Measurements from ENCODE around the gene CILP2.
A peak's percentile ranks its signal among the peaks of the same experiment; 100 is the strongest.

Gene CILP2

DNA sequence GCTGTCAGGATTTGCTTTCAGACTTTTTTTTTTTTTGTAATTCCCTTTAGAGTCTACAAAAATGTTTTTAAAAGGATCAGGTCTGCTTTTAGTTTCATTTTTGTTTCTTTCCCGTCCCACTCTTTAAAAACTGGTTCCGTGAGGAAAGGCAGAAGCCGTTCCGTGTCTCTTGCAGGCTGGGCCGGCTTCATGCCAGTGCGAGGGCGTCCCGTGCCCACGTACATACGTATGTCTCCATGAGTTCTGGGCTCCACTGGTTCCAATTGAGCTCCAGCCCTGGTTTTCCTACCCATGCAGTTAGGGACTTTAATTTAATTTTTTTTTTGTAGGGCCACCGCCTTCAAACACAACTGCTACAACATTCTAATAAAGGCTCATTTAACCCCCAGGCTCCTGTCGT, 31.5 kb upstream of the CILP2 start:
- DNase-seq: no peak

DNA sequence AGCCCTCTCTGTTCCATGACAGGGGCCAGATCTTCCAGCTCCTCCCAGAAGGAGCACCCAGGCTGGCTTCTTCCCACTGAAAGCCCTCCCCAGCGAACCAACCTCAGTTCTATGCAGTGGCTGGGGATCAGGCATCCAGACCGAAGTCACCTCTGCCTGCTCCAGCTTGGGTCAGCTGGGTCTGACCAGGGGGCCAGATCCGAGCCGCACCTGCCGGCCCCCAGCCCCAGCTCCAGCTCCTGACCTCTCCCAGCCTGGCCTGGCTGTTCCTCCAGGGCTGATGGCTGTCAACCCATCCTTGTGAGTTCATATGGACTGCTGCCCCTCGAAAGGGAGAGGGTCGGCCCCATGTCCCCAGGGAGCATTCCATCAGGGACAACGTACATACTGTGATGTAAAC, 30.7 kb upstream of the CILP2 start:
- no peak for DNase-seq

DNA sequence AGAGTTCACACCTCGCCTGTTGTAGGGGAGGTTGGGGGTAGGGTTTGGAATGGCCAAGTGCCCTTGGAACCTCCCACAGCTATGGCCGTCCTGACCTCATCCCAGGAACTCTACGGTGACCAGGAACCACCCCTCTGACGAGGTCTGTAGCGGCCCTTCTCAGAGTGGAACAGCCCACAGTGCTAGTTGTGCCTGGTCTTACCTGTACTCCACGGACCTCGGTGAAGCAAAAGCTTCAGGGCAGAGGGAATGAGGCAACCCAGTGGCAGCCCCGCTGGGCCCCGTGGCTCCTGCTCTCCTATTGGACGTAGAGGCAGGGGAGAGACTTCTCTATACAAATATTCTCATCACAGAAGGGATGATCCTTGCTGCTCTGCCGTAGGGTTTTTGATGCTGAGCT, 29.8 kb upstream of the CILP2 start:
- DNase-seq: no peak

DNA sequence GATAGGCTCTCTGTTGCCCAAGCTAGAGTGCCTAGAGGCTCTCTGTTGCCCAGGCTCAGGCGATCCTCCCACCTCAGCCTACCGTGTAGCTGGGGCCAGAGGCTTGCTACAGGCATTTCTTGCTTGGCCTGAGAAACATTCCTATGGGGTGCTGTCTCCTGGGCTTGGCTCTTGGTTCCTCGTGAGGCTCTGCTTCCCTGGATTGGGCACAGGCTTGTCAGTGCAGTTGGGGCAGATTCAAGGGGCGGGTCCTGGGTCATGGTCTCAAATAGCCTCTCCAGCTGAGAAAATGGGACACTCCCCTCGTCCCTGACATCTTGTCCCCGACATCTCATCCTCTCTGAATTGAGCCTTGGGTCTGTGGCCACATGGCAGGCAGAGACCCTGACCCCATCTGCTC, 27.6 kb upstream of the CILP2 start:
- DNase-seq: no peak

DNA sequence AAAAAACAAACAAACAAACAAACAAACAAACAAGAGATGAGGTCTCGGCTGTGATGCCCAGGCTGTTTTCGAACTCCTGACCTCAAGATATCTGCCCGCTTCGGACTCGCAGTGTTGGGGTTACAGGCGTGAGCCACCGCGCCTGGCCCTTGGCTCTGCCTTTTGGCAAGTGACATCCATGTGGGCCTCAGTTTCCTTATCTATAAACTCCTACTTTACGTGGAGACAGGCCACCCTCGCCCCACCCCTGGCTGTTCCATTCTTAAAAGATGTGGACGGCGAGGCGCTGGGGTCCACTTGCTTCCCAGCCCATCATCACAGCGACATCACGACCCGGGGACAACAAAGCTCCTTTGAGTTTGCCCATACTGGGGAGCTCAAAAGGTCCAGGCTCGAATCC, 24.4 kb upstream of the CILP2 start:
- no peak for DNase-seq

DNA sequence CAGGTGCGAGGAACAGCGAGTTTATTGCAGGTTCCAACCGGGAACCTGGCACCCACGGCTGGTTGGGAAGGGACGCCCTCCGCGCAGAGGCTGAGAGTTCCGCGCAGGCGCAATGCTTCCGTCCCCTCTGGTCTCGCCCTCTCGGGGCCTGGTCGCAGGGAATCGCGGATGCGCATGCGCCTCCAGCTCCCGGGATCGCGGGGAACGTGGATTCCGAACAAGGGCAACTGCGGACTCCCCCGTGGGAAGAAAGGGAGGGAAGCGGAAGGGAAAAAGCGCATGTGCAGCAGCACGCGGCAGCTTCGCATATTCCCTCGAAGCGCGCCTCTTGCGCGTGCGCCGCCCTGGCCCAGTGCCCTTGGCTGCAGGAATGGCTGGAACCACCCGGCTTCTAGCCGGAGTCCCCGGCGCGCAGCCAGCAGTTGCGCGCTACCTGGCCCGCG, 23.8 kb upstream of the CILP2 start:
- DNase-seq: no peak

DNA sequence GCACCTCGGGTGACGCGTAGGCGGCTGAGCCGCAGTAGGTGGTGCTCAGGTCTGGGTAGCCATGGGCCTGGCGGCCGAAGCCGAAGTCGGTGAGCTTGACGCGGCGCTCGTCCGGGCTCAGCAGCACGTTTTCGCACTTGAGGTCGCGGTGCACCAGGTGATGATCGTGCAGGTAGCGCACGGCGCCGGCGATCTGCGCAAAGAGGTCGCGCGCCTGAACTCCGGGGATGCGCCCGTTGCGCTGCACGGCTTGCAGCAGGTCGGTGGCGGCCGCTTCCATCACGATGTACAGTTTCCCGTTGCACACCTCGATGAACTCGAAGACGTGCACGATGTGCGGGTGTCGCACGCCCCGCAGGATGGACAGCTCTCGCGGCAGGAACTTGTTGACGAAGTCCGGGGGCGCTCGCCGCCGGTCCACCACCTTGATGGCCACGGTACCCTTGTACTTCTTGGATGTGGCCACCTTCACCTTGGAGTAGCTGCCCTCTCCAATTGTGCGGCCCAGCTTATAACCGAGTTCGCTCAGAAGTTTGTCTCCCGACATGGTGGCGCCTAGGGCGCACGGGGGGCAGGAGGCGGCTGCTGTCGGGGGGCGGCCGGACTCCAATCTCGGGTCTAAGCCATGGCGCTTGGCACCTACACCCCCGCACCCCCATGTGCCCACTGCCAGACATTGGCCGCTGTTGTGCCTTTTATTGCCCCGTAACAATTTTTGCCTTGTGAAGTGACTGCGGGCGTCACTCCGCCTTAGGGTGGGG, 23.0 kb upstream of the CILP2 start, which contains the start of gene TSSK6:
Gene TSSK6, minus strand, starts transcription at position 668 of the 761 bp plus-strand sequence. Its CDS starts 121 bp downstream, at position 547.
- DNase-seq: no peak

DNA sequence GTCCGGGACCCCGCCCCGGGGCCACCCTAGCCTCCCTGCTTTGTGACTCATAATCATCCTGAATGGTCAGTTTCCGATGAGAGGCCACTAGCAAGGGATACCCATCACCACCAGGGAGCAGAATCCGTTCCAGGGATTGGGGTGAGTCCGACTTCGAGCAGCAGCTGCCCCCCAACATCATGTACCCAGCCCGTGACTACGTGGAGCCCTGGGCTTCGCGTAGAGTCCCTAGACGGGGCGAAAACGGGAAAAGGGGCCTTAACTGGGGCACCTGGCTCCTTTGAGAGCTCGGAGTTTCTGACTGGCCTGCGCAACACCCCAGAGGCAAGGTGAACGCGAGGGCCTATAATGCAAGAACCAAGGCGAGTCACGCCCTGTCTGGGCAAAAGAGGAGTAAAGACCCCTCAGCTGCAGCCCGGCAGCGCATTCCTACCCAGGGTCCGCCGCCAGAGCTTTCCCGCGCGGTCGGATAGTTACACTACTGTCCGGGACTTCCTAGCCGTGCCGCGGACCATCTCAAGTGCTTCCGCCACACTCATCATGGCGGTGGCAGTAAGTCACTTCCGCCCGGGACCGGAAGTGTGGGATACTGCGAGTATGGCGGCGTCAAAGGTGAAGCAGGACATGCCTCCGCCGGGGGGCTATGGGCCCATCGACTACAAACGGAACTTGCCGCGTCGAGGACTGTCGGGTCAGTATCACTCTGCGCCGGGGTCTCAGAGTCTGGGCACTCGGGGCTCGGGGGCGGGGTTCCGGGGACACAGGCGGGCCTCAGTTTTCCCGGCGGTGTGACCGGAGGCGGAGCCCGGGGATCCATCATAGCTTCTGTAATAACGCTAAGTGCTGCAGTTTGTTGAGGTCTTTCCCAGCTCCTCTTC, 22.2 kb upstream of the CILP2 start, which contains the start of gene NDUFA13:
Gene NDUFA13, plus strand, starts transcription at position 584 of the 878 bp plus-strand sequence. Its CDS starts 14 bp downstream, at position 598.
- peak; percentile 99 for DNase-seq

DNA sequence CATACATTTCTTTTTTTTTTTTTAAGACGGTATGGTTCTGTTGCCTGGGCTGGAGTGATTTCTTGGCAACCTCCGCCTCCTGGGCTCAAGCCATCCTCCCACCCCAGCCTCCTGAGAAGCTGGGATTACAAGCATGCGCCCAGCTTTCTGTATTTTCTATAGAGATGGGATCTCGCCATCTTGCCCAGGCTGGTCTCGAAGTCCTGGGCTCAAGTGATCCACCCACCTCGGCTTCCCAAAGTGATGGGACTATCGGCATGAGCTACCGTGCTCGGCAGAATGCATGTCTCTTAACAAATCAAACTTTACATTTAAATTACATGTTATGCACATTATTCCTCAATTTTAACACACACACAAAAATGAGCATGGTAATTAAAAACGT, 20.8 kb upstream of the CILP2 start:
- no peak for DNase-seq

DNA sequence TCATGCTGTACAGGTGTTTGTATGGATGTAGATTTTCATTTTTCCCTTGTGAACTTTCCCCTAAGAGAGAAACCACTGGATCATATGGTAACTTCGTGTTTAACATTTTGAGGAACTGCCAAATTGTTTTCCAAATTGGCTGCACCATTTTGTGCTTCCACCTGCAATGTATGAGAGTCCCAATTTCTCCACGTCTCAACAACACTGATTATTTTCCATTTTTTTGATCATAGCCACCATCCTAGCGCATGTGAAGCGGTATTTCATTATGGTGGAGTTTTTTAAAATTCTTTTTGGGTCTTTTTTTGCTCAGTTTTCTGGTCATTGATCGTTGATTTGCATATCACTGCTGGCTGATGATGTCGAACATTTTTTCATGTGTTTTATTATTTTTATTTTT, 17.1 kb upstream of the CILP2 start:
- DNase-seq: no peak

DNA sequence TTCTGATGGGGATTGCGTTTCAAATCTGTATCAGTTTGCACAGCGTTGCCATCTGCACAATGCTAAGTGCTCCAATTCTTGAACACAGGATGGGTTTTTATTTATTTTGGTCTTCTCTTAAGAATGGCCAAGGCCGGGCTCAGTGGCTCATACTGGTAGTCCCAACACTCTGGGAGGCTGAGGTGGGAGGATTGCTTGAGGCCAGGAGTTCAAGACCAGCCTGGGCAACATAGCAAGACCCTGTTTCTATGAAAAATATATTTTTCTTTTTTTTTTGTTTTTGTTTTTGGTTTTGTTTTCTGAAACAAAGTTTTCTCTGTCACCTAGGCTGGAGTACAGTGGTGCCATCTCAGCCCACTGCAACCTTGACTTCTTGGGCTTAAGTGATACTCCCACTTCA, 14.9 kb upstream of the CILP2 start:
- no peak for DNase-seq

DNA sequence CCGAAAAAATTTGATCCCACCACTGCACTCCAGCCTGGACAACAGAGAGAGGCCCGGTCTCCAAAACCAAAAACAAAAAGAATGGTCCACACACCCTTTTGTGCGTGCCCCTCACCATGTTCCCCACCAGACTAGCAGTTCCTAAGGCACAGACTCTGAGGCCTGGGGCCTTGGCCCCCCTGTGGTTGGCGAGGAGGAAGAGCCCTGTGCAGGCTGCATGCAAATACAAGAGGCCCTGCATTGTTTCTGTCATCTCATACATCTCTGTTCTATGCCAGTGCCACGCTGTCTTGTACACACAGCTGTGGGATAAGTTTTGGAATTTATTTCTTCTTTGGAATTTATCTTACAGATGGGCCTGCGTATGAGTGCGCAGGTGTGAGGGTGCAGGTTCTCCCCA, 14.0 kb upstream of the CILP2 start:
- no peak for DNase-seq

DNA sequence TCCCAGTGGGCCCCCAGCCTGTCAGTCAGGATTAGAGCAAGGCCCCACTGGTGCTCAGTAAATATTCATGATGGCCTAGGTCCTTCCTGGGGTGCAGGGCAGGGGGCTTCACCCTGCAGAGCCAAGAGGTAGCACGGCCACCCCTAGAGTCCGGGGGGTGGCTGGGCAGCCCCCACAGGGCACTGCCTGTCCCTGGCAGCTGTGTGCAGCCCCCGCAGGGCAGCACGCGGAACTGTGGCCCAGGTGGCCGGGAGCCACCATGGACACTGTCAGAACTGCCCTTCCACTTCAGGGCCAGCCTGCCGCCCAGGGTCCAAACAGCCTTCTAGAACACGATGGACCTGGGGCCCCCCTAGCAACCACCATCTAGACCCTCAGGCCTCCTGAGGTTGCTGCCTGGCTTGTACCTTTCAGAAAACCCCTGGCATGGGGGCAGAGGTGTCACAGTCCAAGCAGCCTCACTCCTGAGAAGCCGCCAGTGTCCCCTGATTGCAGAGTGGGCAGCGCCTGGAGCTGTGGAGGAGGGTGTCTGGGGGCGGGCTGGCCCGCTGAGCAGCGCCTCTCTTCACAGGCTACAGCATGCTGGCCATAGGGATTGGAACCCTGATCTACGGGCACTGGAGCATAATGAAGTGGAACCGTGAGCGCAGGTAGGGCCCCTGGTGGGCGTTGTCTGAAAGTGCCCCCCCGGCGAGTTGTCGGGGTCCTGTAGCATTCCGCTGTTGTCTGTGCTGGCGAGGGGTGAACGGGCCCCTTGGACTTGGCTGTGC, 12.3 kb upstream of the CILP2 start:
- DNase-seq: no peak

DNA sequence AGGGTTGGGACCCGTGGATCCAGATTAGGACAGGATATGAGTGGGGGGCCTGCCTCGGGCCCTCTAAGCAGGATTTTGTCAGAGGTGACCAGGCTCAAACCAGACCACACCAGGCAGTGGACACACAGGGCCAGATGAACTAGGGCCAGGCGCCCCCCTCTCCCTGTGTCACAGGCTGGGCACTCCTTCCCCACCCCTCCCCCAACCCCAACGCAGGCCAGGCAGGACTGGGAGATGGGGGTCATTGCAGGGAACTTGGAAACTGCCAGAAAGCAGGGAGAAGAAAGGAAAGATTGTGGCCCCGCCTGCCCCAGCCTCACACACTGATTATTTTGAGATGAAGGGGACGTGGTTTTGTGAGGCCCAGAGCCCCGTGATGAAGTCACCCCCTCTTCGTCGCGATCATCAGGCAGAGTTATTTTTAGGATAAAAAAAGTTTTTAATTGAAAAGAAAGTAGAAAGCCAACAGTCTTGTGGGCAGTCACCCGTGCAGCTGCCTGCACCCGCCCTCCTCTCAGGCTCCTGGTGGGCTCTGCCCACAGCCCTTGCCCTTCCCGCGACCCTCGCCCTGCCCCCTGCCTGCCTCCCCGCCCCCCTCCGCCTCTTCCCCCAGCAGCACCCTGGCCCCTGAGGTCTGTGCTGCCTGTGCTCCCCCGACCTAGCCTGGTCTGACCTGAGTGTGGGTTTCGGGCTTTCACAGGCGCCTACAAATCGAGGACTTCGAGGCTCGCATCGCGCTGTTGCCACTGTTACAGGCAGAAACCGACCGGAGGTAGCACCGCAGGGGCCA, 11.3 kb upstream of the CILP2 start:
- DNase-seq: no peak

DNA sequence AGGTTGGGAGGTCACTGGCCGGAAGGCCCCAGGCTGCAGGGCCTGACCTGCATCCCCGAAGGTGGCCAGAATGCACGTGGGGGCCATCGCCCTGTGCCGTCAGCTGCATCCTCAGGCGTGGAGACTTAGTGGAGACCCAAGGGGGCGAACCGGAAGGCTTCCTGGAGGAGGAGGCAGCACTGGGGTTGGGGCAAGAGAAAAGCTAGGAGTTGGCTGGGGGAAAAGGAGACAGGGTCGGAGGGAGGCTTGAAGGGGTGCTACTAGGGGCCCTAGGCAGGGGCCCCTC, 10.8 kb upstream of the CILP2 start:
- DNase-seq: no peak

DNA sequence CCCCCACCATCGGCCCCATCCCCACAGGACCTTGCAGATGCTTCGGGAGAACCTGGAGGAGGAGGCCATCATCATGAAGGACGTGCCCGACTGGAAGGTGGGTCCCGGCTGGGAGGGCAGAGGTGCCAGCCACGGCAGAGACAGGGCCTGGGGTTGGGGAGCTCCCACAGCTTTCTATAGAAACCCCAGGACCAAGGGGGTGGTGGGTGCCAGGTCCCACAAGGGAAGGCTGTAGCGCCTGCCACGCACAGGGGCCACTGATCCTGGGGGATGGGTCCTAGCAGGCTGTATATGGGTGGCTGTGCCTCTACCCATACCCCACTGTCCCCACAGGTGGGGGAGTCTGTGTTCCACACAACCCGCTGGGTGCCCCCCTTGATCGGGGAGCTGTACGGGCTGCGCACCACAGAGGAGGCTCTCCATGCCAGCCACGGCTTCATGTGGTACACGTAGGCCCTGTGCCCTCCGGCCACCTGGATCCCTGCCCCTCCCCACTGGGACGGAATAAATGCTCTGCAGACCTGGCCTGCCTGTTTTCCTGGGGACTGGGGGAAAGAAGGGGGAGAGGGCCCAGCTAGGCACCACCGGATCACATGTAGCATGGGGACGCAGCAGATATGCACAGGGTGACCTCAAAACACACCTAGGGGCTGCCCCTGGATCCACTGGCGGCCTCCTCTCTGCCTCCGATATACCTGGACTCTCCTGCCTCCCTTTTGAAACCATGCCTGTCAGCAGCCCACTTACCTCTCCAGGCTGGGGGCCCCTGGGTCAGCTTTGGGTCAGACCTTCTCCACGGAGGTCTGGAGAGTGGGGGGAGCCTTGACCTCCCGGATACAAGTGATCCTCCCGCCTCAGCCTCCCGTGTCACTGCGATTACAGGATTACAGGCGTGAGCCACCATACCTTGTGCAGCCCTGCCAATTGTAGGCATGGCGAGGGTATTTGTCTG, 10.1 kb upstream of the CILP2 start:
- no peak for DNase-seq

DNA sequence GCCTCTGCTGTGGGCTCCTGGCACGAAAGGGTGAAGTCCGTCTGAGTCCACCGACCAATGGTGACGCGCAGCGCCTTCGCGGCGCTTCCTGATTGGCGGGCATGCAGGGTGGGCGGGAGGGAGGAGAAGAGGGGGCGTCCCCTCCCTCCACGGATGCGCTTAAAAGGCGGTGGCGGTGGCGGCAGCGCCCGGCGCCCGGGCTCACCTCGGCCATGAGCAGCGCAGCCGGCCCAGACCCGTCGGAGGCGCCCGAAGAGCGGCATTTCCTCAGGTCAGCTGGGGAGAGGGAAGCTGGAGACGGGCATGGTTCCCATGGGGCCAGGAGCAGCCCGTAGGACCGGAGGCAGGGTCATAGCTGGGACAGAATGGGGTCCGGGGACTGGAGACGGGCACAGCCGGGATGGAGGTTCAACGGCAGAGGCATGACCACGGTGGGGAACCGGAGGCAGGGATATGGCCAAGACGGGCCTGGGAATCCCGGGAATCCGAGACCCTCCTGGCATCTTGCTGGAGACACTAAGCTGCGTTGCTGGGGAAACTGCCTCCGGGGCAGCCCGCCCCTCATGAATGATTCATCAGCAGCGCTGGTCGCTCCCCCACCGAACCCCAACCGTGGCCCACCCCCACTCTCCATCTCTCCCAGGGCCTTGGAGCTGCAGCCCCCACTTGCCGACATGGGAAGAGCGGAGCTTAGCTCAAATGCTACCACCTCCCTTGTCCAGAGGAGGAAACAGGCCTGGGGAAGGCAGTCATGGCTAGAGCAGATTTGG, 9.2 kb upstream of the CILP2 start, which contains the start of gene YJEFN3:
Gene YJEFN3, plus strand, starts transcription at position 191 of the 770 bp plus-strand sequence. Its CDS starts 22 bp downstream, at position 213.
- no peak for DNase-seq

DNA sequence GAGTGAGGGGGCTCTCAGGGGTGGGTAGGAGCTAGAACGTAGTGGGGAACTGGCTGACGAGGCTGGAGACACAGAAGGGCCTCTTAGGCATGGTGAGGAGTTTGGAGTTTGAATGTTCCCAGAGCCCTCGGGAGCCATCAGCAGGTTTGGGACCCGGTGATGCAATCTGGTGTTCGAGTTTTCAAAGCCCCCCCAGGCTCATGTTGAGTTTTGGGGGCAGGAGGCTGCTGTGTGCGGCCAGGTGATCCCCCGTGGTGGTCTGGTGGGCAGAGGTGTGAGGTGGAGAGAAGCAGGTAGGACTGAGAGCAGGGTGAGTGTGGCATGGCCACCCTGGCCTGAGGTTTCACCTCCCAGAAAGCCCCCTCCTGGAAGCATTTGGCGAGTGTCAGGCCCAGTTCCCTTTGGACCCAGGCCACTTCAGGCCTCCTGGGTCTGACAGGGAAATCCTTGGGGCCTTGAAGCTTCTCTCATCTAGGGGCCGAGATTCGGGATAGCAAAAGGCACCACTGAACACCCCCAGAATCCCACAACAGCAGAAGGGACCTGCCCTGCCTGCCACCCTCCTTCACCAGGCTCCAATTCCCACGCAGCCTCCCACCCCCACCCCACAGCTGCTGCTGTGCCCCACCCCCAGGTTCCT, 8.2 kb upstream of the CILP2 start:
- no peak for DNase-seq

DNA sequence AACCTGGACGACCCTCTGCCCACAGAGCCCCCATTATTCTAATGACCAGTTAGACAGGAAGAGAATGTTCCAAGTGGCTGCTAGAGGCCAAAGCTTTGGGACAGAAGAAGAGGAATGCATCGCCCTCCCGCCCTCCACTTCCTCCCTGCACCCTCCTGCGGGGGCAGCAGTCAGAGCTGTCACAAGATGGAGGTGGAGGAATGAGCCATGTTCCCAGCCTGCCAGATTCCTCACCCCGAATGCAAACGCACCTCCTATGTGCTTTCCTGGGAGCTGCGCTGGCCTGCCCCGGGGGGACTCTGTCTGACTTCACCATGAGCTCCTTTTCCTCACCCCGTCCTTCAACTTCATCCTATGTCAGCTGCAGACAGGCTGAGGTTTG, 7.7 kb upstream of the CILP2 start:
- no peak for DNase-seq

DNA sequence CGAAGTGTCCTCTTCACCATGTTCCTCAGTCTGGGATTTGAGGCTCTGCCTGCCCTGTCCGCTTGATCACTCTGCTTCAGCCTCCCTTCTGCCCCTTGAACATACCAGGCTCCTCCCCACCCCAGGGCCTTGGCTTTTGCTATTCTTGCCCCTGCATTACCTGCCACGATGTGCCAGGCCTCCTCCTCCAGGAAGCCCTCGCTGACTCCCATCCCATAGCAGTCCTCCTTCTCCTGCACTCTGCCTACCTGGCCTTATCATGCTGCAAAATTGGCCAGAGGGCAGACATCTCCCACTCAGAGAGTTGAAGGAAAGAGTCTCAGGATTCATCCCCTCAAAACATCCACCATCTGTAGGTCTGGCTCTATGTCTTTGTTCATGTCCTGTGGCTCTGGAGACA, 7.2 kb upstream of the CILP2 start:
- DNase-seq: no peak

All from activated CD8-positive, alpha-beta memory T cell treated with anti-CD3 and anti-CD28 coated beads, Interleukin-2, amount 50 U/mL, for 48 hours (primary cell).